ENCODE measurements around the gene POLG. TPM values are rescaled to one million over a fixed set of nuclear protein-coding genes. Genes with fewer than 3 reads are reported as not detected.

The POLG gene
- total and polyA plus RNA-seq, 2 of the 4 experiments (the other 2 are of a cell fraction), result 19.9 to 30.6 TPM

DNA sequence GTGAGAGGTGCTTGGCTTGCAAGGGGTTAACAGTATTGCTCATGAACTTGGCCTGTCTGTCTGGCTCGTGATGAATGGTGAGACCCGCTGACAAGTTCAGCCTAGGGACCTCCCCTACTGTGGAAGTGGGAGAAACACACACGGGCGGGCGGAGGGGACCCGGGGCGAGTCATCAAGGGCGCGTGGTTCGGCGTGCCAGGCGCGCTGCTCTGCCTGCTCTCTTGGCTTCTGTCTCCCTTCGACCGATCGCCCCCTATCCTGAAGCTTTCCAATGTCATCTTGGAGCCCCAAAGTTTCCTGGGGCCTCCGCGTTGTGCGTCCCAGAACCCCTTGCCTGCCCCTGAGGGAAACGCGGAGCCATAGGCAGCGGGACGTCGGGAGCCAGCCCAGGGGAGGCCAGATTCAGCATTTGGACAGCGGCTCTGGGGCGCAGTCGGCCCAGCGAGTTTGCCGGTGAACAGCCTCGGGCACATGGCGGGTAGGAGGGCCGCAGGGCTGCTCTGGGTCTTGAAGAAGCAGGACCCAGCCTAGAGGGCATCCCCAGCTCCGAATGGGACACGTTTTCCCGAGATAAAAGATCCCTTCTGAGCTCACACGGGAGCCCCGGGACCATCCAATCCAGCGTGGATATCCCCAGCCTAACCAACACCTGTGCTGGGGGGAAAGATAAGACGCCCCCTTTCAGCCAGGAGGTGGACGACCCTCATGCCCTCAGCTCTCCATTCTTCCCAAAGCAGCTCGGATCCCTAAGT is 27.0 kb upstream of the POLG start:
- intact Hi-C loops (cut with micrococcal nuclease), result no loop called here
- no peak overlapping the region for H2AK5ac ChIP-seq (ENCODE audit: low read depth, low read length)
- CTCF ChIA-PET, result no interaction called here
- H3K79me1 ChIP-seq (ENCODE audit: low read depth in 1 of 2, low read length in 2 of 2), result no peaks in the 10 kb centered on the region
- H3K18ac ChIP-seq (ENCODE audit: low read depth, low read length), result no peak overlapping the region
- peak overlapping the region; percentile 49 for H2AFZ ChIP-seq (replicated peaks; ENCODE audit: low read length, poor library complexity)
- H3K27me3 ChIP-seq (ENCODE audit: control insufficient read depth, insufficient read depth, low read length), result peaks cover 89% of the 10 kb centered on the region
- no peak overlapping the region for H3K23ac ChIP-seq (ENCODE audit: low read depth, low read length)
- no peak overlapping the region for H4K5ac ChIP-seq (ENCODE audit: low read depth, low read length)
- no peak overlapping the region for H2BK5ac ChIP-seq (ENCODE audit: low read depth, low read length, poor library complexity, severe bottlenecking)
- dilution Hi-C loops (cut with HindIII; ENCODE audit: low sequenced_read_pairs, unreplicated experiment), result no loop called here
- H2BK20ac ChIP-seq (ENCODE audit: low read depth, low read length), result no peak overlapping the region
- WGBS, 2 experiments (ENCODE audit: extremely low coverage in 2 of 2, insufficient read length in 1 of 2), result 2% methylated on average over 11 of the region's 41 CpGs; no CpG with 5 or more reads in 1 of the 2 experiments
- no peak overlapping the region for H3K9ac ChIP-seq (ENCODE audit: low read depth, low read length)
- H3K14ac ChIP-seq (replicated peaks; ENCODE audit: low read depth, low read length), result no peak overlapping the region
- H3K9me1 ChIP-seq (ENCODE audit: insufficient read depth, low read length), result no peaks in the 10 kb centered on the region
- H4K91ac ChIP-seq (ENCODE audit: insufficient read depth, low read depth, low read length), result no peak overlapping the region
- H3K4me3 ChIP-seq (ENCODE audit: insufficient read depth, low read depth, low read length), result no peak overlapping the region
- no peak overlapping the region for H2BK15ac ChIP-seq (ENCODE audit: low read depth, low read length)
- peak overlapping the region; percentile 60 for H2AK9ac ChIP-seq (replicated peaks; ENCODE audit: low read depth, low read length, poor library complexity)
- ATAC-seq (ENCODE audit: low read depth), result peak; percentile 70
- H3K4me1 ChIP-seq (ENCODE audit: control insufficient read depth, insufficient read depth, low read length), result no peaks in the 10 kb centered on the region
- in situ Hi-C loops (cut with MboI; ENCODE audit: low sequenced_read_pairs), result loop anchor here (5.0 kb wide), 1 partner anchor 71 kb away; no protein-coding TSS in a partner anchor
- no peak overlapping the region for H4K8ac ChIP-seq (ENCODE audit: low read depth in 2 of 2, low read length in 2 of 2)
- peaks cover 2% of the 10 kb centered on the region; the same call in 1 of the 2 replicates for H4K20me1 ChIP-seq (ENCODE audit: insufficient read depth, low read length)
- H3K36me3 ChIP-seq (ENCODE audit: control insufficient read depth, insufficient read depth, low read length), result no peaks in the 10 kb centered on the region
- BruUV-seq (replicated peaks), result no TSS peak
- no peak overlapping the region for H3K4ac ChIP-seq (ENCODE audit: low read depth, low read length)
- POLR2A ChIA-PET (ENCODE audit: unreplicated experiment), result no interaction called here
- H3K27ac ChIP-seq (ENCODE audit: insufficient read depth, low read length), result no peak overlapping the region
- H3K4me2 ChIP-seq (ENCODE audit: low read depth, low read length), result no peak overlapping the region
- H2BK120ac ChIP-seq (ENCODE audit: low read depth, low read length), result no peak overlapping the region
- peak; percentile 50 for TF ChIP-seq RCOR1 (IDR thresholded peaks at IDR 0.05; ENCODE audit: insufficient replicate concordance, low read length)
- no peak for TF ChIP-seq CHD1 (IDR thresholded peaks at IDR 0.05; ENCODE audit: low read depth, low read length)
- peak; percentile 23; the same call in 1 of the 2 replicates for TF ChIP-seq MXI1 (IDR thresholded peaks at IDR 0.05; ENCODE audit: borderline replicate concordance, low read depth, low read length)
- no peaks in the 10 kb centered on the region for H3K9me3 ChIP-seq (ENCODE audit: control insufficient read depth, insufficient read depth, low read length)
- peak; percentile 52 for DNase-seq
- no peak overlapping the region for H3K56ac ChIP-seq (ENCODE audit: extremely low read depth, insufficient read depth, low read length)

Measured in IMR-90 (cell line).